Measurements from ENCODE around the gene CHST14.
A peak's percentile ranks its signal among the peaks of the same experiment; 100 is the strongest.
"Not testable (repeated sequence)": the region's sequence is repeated elsewhere in the genome, so short reads cannot be mapped to it uniquely, and the experiment has no call there.

CHST14 gene

GRCh38 chr15:40443846-40444245 is 26.9 kb upstream of the CHST14 start:
- H3K4me3 ChIP-seq (ENCODE audit: low read length): no peak overlapping the region

GRCh38 chr15:40444736-40445135 is 26.0 kb upstream of the CHST14 start:
- no peak overlapping the region for H3K4me3 ChIP-seq (ENCODE audit: low read length)

More at GRCh38 chr15:40443846-40444245, 26.9 kb upstream of the CHST14 start:
- Histone ChIP-seq H3K9me3 (ENCODE audit: control insufficient read depth, low read length) (no peaks in the 10 kb centered on the region), H3K9ac (ENCODE audit: low read length) (no peak overlapping the region), H3K27me3 (replicated peaks; ENCODE audit: control insufficient read depth, insufficient read depth, low read length) (peaks cover 6% of the 10 kb centered on the region), H3K36me3 (ENCODE audit: control insufficient read depth, insufficient read depth, low read length, severe bottlenecking) (no peaks in the 10 kb centered on the region), H3K4me1 (ENCODE audit: control insufficient read depth, insufficient read depth, low read length) (peaks cover 29% of the 10 kb centered on the region)
- DNase-seq (ENCODE audit: low read depth): no peak

DNA sequence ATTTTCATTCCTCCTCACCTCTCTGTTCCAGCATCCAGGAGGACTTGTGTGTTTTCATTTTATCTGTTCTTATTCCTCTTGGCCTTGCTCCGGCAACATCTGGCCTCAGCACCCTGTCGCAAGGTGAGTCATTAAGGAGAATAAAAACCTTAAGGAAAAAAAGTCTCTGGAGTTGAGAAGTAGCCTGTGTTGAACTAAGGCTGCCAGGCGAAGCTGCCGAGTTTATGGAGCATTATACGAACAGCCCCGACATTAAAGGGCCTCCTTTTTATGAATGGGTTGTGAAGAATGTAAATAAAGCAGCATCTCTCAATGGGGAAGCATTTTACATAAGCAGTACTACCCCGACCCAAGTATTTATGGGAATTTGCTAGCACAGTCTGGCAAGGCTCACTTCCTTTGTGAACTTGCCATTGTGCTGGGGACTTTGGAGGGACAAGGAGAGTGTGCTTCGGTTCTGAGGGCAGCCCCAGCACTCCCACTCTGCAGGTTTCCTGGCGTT is 25.3 kb upstream of the CHST14 start:
- peak; percentile 21 for DNase-seq (ENCODE audit: low read depth)
- no peaks in the 10 kb centered on the region for H3K36me3 ChIP-seq (ENCODE audit: control insufficient read depth, insufficient read depth, low read length, severe bottlenecking)
- no peak overlapping the region for H3K9ac ChIP-seq (ENCODE audit: low read length)
- H3K9me3 ChIP-seq (ENCODE audit: control insufficient read depth, low read length): no peaks in the 10 kb centered on the region
- H3K4me3 ChIP-seq (ENCODE audit: low read length): no peak overlapping the region
- peaks cover 23% of the 10 kb centered on the region for H3K4me1 ChIP-seq (ENCODE audit: control insufficient read depth, insufficient read depth, low read length)
- H3K27me3 ChIP-seq (replicated peaks; ENCODE audit: control insufficient read depth, insufficient read depth, low read length): no peaks in the 10 kb centered on the region

More at GRCh38 chr15:40444736-40445135, 26.0 kb upstream of the CHST14 start:
- no peaks in the 10 kb centered on the region for H3K27me3 ChIP-seq (replicated peaks; ENCODE audit: control insufficient read depth, insufficient read depth, low read length)
- H3K9ac ChIP-seq (ENCODE audit: low read length): no peak overlapping the region
- H3K36me3 ChIP-seq (ENCODE audit: control insufficient read depth, insufficient read depth, low read length, severe bottlenecking): no peaks in the 10 kb centered on the region
- DNase-seq (ENCODE audit: low read depth): no peak
- H3K9me3 ChIP-seq (ENCODE audit: control insufficient read depth, low read length): no peaks in the 10 kb centered on the region
- H3K4me1 ChIP-seq (ENCODE audit: control insufficient read depth, insufficient read depth, low read length): peaks cover 25% of the 10 kb centered on the region

GRCh38 chr15:40446144-40446543 is 24.6 kb upstream of the CHST14 start:
- no peak overlapping the region for H3K9ac ChIP-seq (ENCODE audit: low read length)
- H3K27me3 ChIP-seq (replicated peaks; ENCODE audit: control insufficient read depth, insufficient read depth, low read length): no peaks in the 10 kb centered on the region
- H3K9me3 ChIP-seq (ENCODE audit: control insufficient read depth, low read length): no peaks in the 10 kb centered on the region
- no peaks in the 10 kb centered on the region for H3K36me3 ChIP-seq (ENCODE audit: control insufficient read depth, insufficient read depth, low read length, severe bottlenecking)
- DNase-seq (ENCODE audit: low read depth): no peak
- H3K4me1 ChIP-seq (ENCODE audit: control insufficient read depth, insufficient read depth, low read length): peaks cover 23% of the 10 kb centered on the region
- H3K4me3 ChIP-seq (ENCODE audit: low read length): no peak overlapping the region

DNA sequence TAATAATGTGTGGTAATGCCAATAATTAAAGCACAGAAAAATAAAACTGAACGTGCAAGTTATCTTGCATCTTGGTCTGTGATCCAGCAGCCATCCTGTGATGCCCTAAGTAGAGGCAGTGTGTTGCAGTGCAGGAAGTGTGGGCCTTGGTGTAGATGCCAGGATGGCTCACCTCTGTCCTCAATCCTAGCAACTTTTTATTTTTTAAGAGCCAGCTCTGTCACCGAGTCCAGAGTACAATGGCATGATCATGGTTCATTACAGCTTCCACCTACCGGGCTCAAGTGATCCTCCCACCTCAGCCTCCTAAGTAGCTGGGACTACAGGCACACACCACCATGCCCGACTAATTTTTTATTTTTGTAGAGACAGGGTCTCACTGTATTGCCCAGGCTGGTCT is 22.4 kb upstream of the CHST14 start:
- Histone ChIP-seq H3K36me3 (ENCODE audit: control insufficient read depth, insufficient read depth, low read length, severe bottlenecking) (no peaks in the 10 kb centered on the region), H3K4me3 (ENCODE audit: low read length) (no peak overlapping the region), H3K27me3 (replicated peaks; ENCODE audit: control insufficient read depth, insufficient read depth, low read length) (no peaks in the 10 kb centered on the region), H3K4me1 (ENCODE audit: control insufficient read depth, insufficient read depth, low read length) (peaks cover 18% of the 10 kb centered on the region), H3K9me3 (ENCODE audit: control insufficient read depth, low read length) (no peaks in the 10 kb centered on the region), H3K9ac (ENCODE audit: low read length) (no peak overlapping the region)
- DNase-seq (ENCODE audit: low read depth): no peak

GRCh38 chr15:40449275-40449674 is 21.5 kb upstream of the CHST14 start:
- Histone ChIP-seq H3K4me3 (ENCODE audit: low read length) (no peak overlapping the region), H3K27me3 (replicated peaks; ENCODE audit: control insufficient read depth, insufficient read depth, low read length) (no peaks in the 10 kb centered on the region), H3K9me3 (ENCODE audit: control insufficient read depth, low read length) (no peaks in the 10 kb centered on the region), H3K9ac (ENCODE audit: low read length) (no peak overlapping the region), H3K4me1 (ENCODE audit: control insufficient read depth, insufficient read depth, low read length) (peaks cover 13% of the 10 kb centered on the region), H3K36me3 (ENCODE audit: control insufficient read depth, insufficient read depth, low read length, severe bottlenecking) (no peaks in the 10 kb centered on the region)
- DNase-seq (ENCODE audit: low read depth): no peak

- no peaks in the 10 kb centered on the region for H3K36me3 ChIP-seq (ENCODE audit: control insufficient read depth, insufficient read depth, low read length, severe bottlenecking)
- H3K9ac ChIP-seq (ENCODE audit: low read length): no peak overlapping the region
- H3K9me3 ChIP-seq (ENCODE audit: control insufficient read depth, low read length): no peaks in the 10 kb centered on the region
- H3K4me3 ChIP-seq (ENCODE audit: low read length): no peak overlapping the region
- DNase-seq (ENCODE audit: low read depth): no peak
- no peaks in the 10 kb centered on the region for H3K27me3 ChIP-seq (replicated peaks; ENCODE audit: control insufficient read depth, insufficient read depth, low read length)
- H3K4me1 ChIP-seq (ENCODE audit: control insufficient read depth, insufficient read depth, low read length): peaks cover 18% of the 10 kb centered on the region
Observed at GRCh38 chr15:40450047-40450446, 20.7 kb upstream of the CHST14 start.

GRCh38 chr15:40451527-40452158 is 19.1 kb upstream of the CHST14 start:
- Histone ChIP-seq H3K9me3 (ENCODE audit: control insufficient read depth, low read length) (no peaks in the 10 kb centered on the region), H3K36me3 (ENCODE audit: control insufficient read depth, insufficient read depth, low read length, severe bottlenecking) (no peaks in the 10 kb centered on the region), H3K9ac (ENCODE audit: low read length) (no peak overlapping the region)

DNA sequence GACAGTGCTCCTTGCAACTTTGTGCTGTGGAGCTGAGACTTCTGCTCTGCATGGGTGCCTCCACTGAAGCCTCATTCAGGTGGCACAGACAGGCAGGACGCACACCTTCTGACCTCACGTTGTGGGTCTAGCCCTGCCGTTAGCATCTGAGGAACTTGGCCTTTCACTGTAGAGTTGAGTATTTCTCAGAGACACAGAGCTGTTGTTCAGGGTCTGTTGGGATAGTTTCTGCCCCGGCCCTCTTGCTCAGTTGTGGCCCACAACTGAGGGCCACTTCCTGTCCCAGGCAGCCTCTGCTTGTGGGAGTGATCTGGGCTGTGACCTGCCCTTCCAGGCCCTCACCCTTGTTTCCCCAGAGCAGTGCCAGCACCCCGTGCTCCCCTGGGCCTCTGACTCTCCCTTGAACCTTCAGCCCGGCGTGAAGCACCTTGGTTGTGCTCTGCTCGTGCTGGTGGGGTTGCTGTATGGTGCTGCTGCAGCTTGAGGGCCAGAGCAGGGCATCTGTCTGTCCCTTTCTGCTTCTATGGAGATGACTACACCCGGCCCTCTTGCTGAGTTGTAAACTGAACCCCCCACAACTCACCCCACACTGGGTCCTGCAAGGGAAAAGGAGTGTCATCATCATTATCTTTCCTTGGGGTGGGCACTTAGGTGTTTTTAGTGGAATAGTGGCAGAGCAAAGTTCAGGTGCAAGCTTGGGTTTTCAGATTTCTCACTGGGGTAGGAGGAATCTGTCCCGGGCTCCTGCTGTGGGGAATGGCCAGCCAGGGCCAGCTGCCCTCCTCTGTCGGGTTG is 18.3 kb upstream of the CHST14 start:
- H3K36me3 ChIP-seq (ENCODE audit: control insufficient read depth, insufficient read depth, low read length, severe bottlenecking): no peaks in the 10 kb centered on the region
- H3K9ac ChIP-seq (ENCODE audit: low read length): no peak overlapping the region
- no peaks in the 10 kb centered on the region for H3K27me3 ChIP-seq (replicated peaks; ENCODE audit: control insufficient read depth, insufficient read depth, low read length)
- H3K4me1 ChIP-seq (ENCODE audit: control insufficient read depth, insufficient read depth, low read length): peaks cover 29% of the 10 kb centered on the region
- H3K4me3 ChIP-seq (ENCODE audit: low read length): no peak overlapping the region
- no peaks in the 10 kb centered on the region for H3K9me3 ChIP-seq (ENCODE audit: control insufficient read depth, low read length)
- DNase-seq (ENCODE audit: low read depth): no peak

More at GRCh38 chr15:40451527-40452158, 19.1 kb upstream of the CHST14 start:
- H3K4me3 ChIP-seq (ENCODE audit: low read length): no peak overlapping the region
- H3K27me3 ChIP-seq (replicated peaks; ENCODE audit: control insufficient read depth, insufficient read depth, low read length): no peaks in the 10 kb centered on the region
- peaks cover 21% of the 10 kb centered on the region for H3K4me1 ChIP-seq (ENCODE audit: control insufficient read depth, insufficient read depth, low read length)
- DNase-seq (ENCODE audit: low read depth): no peak

- not testable (repeated sequence) for H3K9ac ChIP-seq (ENCODE audit: low read length); H3K36me3 ChIP-seq (ENCODE audit: control insufficient read depth, insufficient read depth, low read length, severe bottlenecking); DNase-seq (ENCODE audit: low read depth); H3K9me3 ChIP-seq (ENCODE audit: control insufficient read depth, low read length); H3K4me3 ChIP-seq (ENCODE audit: low read length); H3K27me3 ChIP-seq (replicated peaks; ENCODE audit: control insufficient read depth, insufficient read depth, low read length)
- peaks cover 30% of the 10 kb centered on the region for H3K4me1 ChIP-seq (ENCODE audit: control insufficient read depth, insufficient read depth, low read length)
Observed at GRCh38 chr15:40453941-40454340, 16.8 kb upstream of the CHST14 start.

DNA sequence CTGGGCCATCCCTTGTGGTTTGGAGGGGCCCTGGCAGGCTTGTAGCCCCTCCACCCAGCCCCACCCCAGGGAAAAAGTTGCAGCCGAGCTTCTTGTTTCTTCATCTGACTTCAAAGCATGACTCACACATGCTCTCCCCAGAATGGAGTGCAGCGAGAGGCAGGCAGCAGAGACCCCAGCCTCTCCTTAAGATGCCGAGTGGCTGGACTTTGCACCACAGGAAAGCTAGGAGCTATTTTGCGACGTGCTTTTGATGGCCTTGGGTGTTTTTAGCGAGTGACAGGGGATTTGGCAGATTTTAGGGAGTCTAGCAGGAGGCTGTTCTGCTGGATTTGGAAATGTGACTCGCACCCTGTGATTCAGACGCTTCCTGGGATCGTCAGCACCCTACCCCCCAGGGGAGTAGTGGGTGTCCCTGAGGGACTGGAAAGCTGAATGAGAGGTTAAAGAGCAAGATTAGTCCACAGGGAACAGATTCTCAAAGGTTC is 15.8 kb upstream of the CHST14 start:
- peak; percentile 47 for DNase-seq (ENCODE audit: low read depth)
- Histone ChIP-seq H3K27me3 (replicated peaks; ENCODE audit: control insufficient read depth, insufficient read depth, low read length) (no peaks in the 10 kb centered on the region), H3K4me1 (ENCODE audit: control insufficient read depth, insufficient read depth, low read length) (peaks cover 27% of the 10 kb centered on the region), H3K9me3 (ENCODE audit: control insufficient read depth, low read length) (no peaks in the 10 kb centered on the region), H3K4me3 (ENCODE audit: low read length) (no peak overlapping the region), H3K36me3 (ENCODE audit: control insufficient read depth, insufficient read depth, low read length, severe bottlenecking) (peaks cover 12% of the 10 kb centered on the region), H3K9ac (ENCODE audit: low read length) (no peak overlapping the region)
